ENCODE results near the gene NEK1. TPM values are rescaled to one million over a fixed set of nuclear protein-coding genes. Genes with fewer than 3 reads are reported as not detected.
"Not testable (repeated sequence)": the region's sequence is repeated elsewhere in the genome, so short reads cannot be mapped to it uniquely, and the experiment has no call there.

Gene NEK1
- total RNA-seq, 2 experiments from 2014 or later = 7.4 to 26.2 TPM

DNA sequence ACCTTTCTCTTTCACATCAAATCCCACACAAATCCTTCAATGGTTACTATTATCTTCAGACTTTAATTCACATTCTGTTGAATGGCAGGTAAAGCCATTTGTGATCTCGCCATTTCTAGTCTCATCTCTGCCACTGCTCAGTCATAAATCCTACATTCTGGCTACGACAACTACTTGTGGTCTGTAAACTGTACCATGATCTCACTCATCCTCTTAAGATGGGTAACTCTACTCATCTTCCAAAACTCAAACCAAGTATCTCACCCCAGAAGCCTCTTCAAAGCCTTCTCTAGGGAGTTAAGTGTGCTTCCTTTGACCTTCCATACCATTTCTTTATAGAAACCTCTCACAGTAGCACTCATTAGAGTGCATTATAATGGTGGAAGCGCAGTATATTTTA, 101.8 kb downstream of the NEK1 start:
- Histone ChIP-seq H3K4me3 (ENCODE audit: low read depth, low read length, poor library complexity, severe bottlenecking) (no peak overlapping the region), H4K20me1 (ENCODE audit: insufficient read depth, low read length) (no peaks in the 10 kb centered on the region), H3K9me2 (ENCODE audit: insufficient read depth, low read length) (no peaks in the 10 kb centered on the region), H3K27ac (ENCODE audit: low read depth, low read length, poor library complexity, severe bottlenecking) (no peak overlapping the region), H3K4me1 (ENCODE audit: insufficient read depth, low read length, poor library complexity, severe bottlenecking) (no peaks in the 10 kb centered on the region), H3K79me2 (ENCODE audit: insufficient read depth, low read depth, low read length) (no peaks in the 10 kb centered on the region), H3K9me3 (ENCODE audit: low read length) (no peaks in the 10 kb centered on the region), H3K4me2 (ENCODE audit: low read length) (no peak overlapping the region), H2AFZ (ENCODE audit: low read length) (no peak overlapping the region), H3K36me3 (ENCODE audit: insufficient read depth, low read length) (peaks cover 7% of the 10 kb centered on the region; the same call in 1 of the 2 replicates)
- ChIA-PET POLR2A (no interaction called here), CTCF (ENCODE audit: unreplicated experiment) (no interaction called here)
- DNase-seq (ENCODE audit: low spot score) = no peak
- intact Hi-C loops (cut with micrococcal nuclease; ENCODE audit: unreplicated experiment) = no loop called here
- TF ChIP-seq, protein P1, sequence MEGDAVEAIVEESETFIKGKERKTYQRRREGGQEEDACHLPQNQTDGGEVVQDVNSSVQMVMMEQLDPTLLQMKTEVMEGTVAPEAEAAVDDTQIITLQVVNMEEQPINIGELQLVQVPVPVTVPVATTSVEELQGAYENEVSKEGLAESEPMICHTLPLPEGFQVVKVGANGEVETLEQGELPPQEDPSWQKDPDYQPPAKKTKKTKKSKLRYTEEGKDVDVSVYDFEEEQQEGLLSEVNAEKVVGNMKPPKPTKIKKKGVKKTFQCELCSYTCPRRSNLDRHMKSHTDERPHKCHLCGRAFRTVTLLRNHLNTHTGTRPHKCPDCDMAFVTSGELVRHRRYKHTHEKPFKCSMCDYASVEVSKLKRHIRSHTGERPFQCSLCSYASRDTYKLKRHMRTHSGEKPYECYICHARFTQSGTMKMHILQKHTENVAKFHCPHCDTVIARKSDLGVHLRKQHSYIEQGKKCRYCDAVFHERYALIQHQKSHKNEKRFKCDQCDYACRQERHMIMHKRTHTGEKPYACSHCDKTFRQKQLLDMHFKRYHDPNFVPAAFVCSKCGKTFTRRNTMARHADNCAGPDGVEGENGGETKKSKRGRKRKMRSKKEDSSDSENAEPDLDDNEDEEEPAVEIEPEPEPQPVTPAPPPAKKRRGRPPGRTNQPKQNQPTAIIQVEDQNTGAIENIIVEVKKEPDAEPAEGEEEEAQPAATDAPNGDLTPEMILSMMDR (conservative IDR thresholded peaks at IDR 0.05; ENCODE audit: low read length) = no peak
- TF ChIP-seq EZH2phosphoT487 (IDR thresholded peaks at IDR 0.05; ENCODE audit: borderline replicate concordance, low read depth, low read length) = no peak
- no TSS peak for BruUV-seq (replicated peaks)

DNA sequence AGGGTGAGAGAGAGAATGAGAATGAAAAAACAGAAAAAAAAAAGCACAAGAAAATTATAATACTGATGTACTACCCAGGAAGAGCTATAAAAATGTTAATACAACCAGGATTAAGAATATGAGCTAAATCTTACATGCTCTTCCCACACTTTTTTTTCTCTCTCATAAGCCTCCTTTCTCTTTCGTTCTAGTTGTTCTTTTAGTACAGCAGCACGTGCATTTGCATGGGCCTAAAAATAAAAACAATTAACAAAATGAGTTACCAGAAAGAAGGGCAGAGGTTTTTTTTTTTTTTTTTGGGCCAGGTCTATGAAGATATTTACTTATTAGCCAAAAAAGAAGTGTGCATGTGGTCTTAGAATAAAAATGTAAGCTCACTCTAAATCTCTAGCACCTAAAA, 105.5 kb downstream of the NEK1 start:
- Histone ChIP-seq H3K79me2 (ENCODE audit: insufficient read depth, low read depth, low read length) (no peaks in the 10 kb centered on the region), H3K9me2 (ENCODE audit: insufficient read depth, low read length) (no peaks in the 10 kb centered on the region), H3K27ac (ENCODE audit: low read depth, low read length, poor library complexity, severe bottlenecking) (no peak overlapping the region), H3K4me1 (ENCODE audit: insufficient read depth, low read length, poor library complexity, severe bottlenecking) (no peaks in the 10 kb centered on the region), H2AFZ (ENCODE audit: low read length) (no peak overlapping the region), H3K9me3 (ENCODE audit: low read length) (peaks cover 10% of the 10 kb centered on the region; the same call in 1 of the 2 replicates), H3K4me2 (ENCODE audit: low read length) (no peak overlapping the region), H3K4me3 (ENCODE audit: low read depth, low read length, poor library complexity, severe bottlenecking) (no peak overlapping the region), H4K20me1 (ENCODE audit: insufficient read depth, low read length) (no peaks in the 10 kb centered on the region), H3K36me3 (ENCODE audit: insufficient read depth, low read length) (peaks cover 30% of the 10 kb centered on the region)
- ChIA-PET CTCF (ENCODE audit: unreplicated experiment) (no interaction called here), POLR2A (interaction anchor here (0.7 to 1.3 kb wide), 6 partner anchors 22 to 1148 kb away, joined by 3 to 6 read pairs (median 3); no protein-coding TSS in a partner anchor)
- no TSS peak for BruUV-seq (replicated peaks)
- no peak for DNase-seq (ENCODE audit: low spot score)
- no peak for TF ChIP-seq EZH2phosphoT487 (IDR thresholded peaks at IDR 0.05; ENCODE audit: borderline replicate concordance, low read depth, low read length)
- TF ChIP-seq, protein P1 (conservative IDR thresholded peaks at IDR 0.05; ENCODE audit: low read length) = no peak
- intact Hi-C loops (cut with micrococcal nuclease; ENCODE audit: unreplicated experiment) = no loop called here

DNA sequence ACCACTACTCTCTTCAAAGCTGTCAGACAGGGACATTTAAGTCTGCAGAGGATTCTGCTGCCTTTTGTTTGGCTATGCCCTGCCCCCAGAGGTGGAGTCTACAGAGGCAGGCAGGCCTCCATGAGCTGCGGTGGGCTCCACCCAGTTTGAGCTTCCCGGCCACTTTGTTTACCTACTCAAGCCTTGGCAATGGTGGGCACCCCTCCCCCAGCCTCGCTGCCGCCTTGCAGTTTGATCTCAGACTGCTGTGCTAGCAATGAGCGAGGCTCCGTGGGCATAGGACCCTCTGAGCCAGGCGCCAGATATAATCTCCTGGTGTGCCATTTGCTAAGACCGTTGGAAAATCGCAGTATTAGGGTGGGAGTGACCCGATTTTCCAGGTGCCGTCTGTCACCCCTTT, 112.5 kb downstream of the NEK1 start:
- BruUV-seq (replicated peaks); H3K4me1 ChIP-seq (ENCODE audit: insufficient read depth, low read length, poor library complexity, severe bottlenecking); CTCF ChIA-PET (ENCODE audit: unreplicated experiment): not testable (repeated sequence)

DNA sequence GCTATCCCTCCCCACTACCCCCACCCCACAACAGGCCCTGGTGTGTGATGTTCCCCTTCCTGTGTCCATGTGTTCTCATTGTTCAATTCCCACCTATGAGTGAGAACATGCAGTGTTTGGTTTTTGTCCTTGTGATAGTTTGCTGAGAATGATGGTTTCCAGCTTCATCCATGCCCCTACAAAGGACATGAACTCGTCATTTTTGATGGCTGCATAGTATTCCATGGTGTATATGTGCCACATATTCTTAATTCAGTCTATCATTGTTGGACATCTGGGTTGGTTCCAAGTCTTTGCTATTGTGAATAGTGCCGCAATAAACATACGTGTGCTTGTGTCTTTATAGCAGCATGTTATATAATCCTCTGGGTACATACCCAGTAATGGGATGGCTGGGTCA, 118.1 kb downstream of the NEK1 start:
- H3K79me2 ChIP-seq (ENCODE audit: insufficient read depth, low read depth, low read length) = not testable (repeated sequence)

More for the DNA sequence above, 112.5 kb downstream of the NEK1 start:
- DNase-seq (ENCODE audit: low spot score); H3K4me2 ChIP-seq (ENCODE audit: low read length); H4K20me1 ChIP-seq (ENCODE audit: insufficient read depth, low read length); intact Hi-C loops (cut with micrococcal nuclease; ENCODE audit: unreplicated experiment); H2AFZ ChIP-seq (ENCODE audit: low read length); H3K9me2 ChIP-seq (ENCODE audit: insufficient read depth, low read length); H3K27ac ChIP-seq (ENCODE audit: low read depth, low read length, poor library complexity, severe bottlenecking); POLR2A ChIA-PET; H3K4me3 ChIP-seq (ENCODE audit: low read depth, low read length, poor library complexity, severe bottlenecking); H3K9me3 ChIP-seq (ENCODE audit: low read length); H3K79me2 ChIP-seq (ENCODE audit: insufficient read depth, low read depth, low read length): not testable (repeated sequence)
- peaks cover 33% of the 10 kb centered on the region for H3K36me3 ChIP-seq (ENCODE audit: insufficient read depth, low read length)

More for the DNA sequence above, 118.1 kb downstream of the NEK1 start:
- DNase-seq (ENCODE audit: low spot score); H3K9me3 ChIP-seq (ENCODE audit: low read length); H3K36me3 ChIP-seq (ENCODE audit: insufficient read depth, low read length); CTCF ChIA-PET (ENCODE audit: unreplicated experiment); H3K4me3 ChIP-seq (ENCODE audit: low read depth, low read length, poor library complexity, severe bottlenecking); H3K4me2 ChIP-seq (ENCODE audit: low read length); H2AFZ ChIP-seq (ENCODE audit: low read length); H3K27ac ChIP-seq (ENCODE audit: low read depth, low read length, poor library complexity, severe bottlenecking); BruUV-seq (replicated peaks); H4K20me1 ChIP-seq (ENCODE audit: insufficient read depth, low read length); H3K4me1 ChIP-seq (ENCODE audit: insufficient read depth, low read length, poor library complexity, severe bottlenecking); H3K9me2 ChIP-seq (ENCODE audit: insufficient read depth, low read length): not testable (repeated sequence)
- intact Hi-C loops (cut with micrococcal nuclease; ENCODE audit: unreplicated experiment) = loop anchor here (5.0 kb wide), 1 partner anchor 467 kb away; no protein-coding TSS in a partner anchor
- POLR2A ChIA-PET = interaction anchor here (0.7 kb wide), 1 partner anchor 514 kb away, joined by 3 read pairs; no protein-coding TSS in a partner anchor
